Stimulated activated CD8-positive, alpha-beta memory T cell treated with anti-CD3 and anti-CD28 coated beads, Interleukin-7, amount 100 ng/mL, for 24 hours (primary cell): ENCODE measurements around the gene C5AR2.
"Not testable (repeated sequence)": the region's sequence is repeated elsewhere in the genome, so short reads cannot be mapped to it uniquely, and the experiment has no call there.

Experiments used
- DNase-seq: peaks from one replicate; pipeline ENCODE4 v3.0.0-alpha.2; 2020; ENCODE audit warnings: low read depth

Gene C5AR2

GRCh38 chr19:47387623-47388022, 55.6 kb downstream of the C5AR2 start:
- not testable (repeated sequence) for DNase-seq

DNA sequence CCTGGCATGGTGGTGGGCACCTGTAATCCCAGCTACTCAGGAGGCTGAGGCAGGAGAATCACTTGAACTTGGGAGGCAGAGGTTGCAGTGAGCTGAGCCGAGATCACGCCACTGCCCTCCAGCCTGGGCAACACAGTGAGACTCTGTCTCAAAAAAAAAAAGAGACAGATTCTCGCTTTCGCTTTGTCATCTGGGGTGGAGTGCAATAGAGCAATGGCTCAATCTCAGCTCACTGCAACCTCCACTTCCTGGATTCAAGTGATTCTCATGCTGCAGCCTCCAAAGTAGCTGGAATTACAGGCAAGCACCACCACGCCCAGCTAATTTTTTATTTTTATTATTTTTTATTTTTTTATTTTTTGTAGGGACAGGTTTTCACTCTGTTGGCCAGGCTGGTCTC, 56.7 kb downstream of the C5AR2 start:
- not testable (repeated sequence) for DNase-seq

DNA sequence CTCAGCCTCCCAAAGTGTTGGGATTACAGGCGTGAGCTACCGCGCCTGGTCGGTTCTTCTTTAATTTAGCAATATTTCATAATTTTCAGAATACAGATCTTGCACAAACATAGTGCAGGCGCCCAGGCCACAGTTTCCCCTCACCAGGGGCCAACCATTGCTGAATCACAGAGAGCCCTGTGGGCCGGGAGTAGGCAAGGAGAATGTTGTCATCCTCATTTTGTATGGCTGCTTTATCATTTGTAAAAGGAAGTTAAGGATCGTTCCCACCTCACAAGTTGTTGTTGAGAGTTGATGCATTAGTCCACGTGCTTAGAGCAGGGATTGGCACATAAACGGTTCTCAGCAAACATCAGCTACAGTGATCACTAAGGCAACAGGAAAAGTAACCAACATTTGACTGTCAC, 57.2 kb downstream of the C5AR2 start:
- DNase-seq: no peak

- DNase-seq: no peak
Observed at GRCh38 chr19:47390533-47391488, 58.8 kb downstream of the C5AR2 start.

- DNase-seq: peak; percentile 75
Observed at GRCh38 chr19:47391510-47392223, 59.7 kb downstream of the C5AR2 start.
